Activated CD4-positive, alpha-beta memory T cell treated with anti-CD3 and anti-CD28 coated beads for 36 hours (primary cell): ENCODE data around the gene NDRG4. TPM values are rescaled to one million over a fixed set of nuclear protein-coding genes. Genes with fewer than 3 reads are reported as not detected.

Source experiments
- CTCF ChIA-PET: fragments of 350-600 bp; sonication (Branson Sonifier 250); formaldehyde crosslinking; loops from one replicate; lab custom pipeline; 2021; ENCODE audit warnings: antibody characterized with exemption, inconsistent platforms; lab: Charles Lee
- POLR2A ChIA-PET: fragments of 350-600 bp; sonication (Branson Sonifier 250); formaldehyde crosslinking; loops from one replicate; lab custom pipeline; 2021; ENCODE audit warnings: antibody characterized with exemption; lab: Charles Lee
- DNase-seq: peaks from one replicate; pipeline ENCODE4 v3.0.0-alpha.2; 2020
- H3K27ac Mint-ChIP-seq: one replicate; pipeline ENCODE4 v1.8.0; 2021; ENCODE audit warnings: mixed read lengths
- H3K27me3 Mint-ChIP-seq: one replicate; pipeline ENCODE4 v1.8.0; 2021; ENCODE audit warnings: mixed read lengths
- H3K36me3 Mint-ChIP-seq: one replicate; pipeline ENCODE4 v1.8.0; 2021; ENCODE audit warnings: mixed read lengths
- H3K4me1 Mint-ChIP-seq: one replicate; pipeline ENCODE4 v1.8.0; 2021; ENCODE audit warnings: low read depth, mixed read lengths
- H3K4me3 Mint-ChIP-seq: one replicate; pipeline ENCODE4 v1.8.0; 2021; ENCODE audit warnings: mild to moderate bottlenecking, mixed read lengths
- H3K9me3 Mint-ChIP-seq: one replicate; pipeline ENCODE4 v1.8.0; 2021; ENCODE audit warnings: mixed read lengths
- intact Hi-C: fragments of 100-400 bp; cut with micrococcal nuclease; formaldehyde crosslinking; loops from one replicate; pipeline ENCODE4 v1.15.1; 2023
- total RNA-seq, 2 experiments: library from RNA; stranded (reverse); gene quantifications; one replicate each; pipeline ENCODE4 v1.2.3, GENCODE V29; 2021

Gene NDRG4
- total RNA-seq, 2 experiments from 2014 or later = 1.3 to 1.6 TPM

DNA sequence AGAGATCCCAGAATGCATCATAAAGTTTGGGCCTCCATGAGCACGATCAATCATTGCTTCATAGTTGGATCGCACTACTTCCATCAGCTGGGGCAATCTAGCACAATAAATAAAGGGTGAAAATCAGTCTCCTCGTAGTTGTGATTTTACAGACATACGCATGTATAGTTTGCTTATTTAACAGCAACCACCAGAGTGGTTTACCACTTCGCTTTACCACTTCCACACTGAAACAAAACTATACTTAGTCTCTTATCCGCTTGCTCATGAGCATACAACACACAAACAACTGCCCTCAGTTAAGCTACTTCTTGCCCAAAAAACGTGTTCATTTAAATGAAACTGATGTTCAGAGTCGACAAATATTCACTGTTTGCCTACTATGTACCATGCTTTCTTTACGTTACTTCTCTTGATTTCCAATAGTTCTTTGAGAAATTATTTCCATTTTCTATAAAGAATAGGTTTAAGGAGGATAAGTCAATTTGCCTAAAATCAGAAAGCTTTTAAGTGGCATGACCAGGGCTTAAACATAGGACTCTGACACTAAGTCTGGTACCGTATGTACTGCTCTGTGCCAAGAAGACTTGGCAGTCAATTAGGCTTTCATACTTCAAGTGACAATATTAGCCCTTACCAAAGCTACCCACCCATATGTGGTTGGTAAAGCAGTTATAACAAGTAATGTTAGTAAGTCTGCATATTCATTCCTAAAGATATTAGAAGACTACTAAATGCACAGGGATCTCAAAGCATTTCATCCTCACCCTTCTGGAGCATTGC is 37.4 kb downstream of the NDRG4 start:
- Mint-ChIP-seq H3K27me3 (no peaks in the 10 kb centered on the region), H3K9me3 (no peaks in the 10 kb centered on the region), H3K27ac (no peak overlapping the region), H3K4me1 (no peaks in the 10 kb centered on the region), H3K4me3 (no peak overlapping the region), H3K36me3 (peaks cover 70% of the 10 kb centered on the region)
- intact Hi-C loops = no loop called here
- POLR2A ChIA-PET = no interaction called here
- no peak for DNase-seq
- CTCF ChIA-PET = interaction anchor here (0.9 kb wide), 1 partner anchor 22 kb away, joined by 3 read pairs; no protein-coding TSS in a partner anchor

DNA sequence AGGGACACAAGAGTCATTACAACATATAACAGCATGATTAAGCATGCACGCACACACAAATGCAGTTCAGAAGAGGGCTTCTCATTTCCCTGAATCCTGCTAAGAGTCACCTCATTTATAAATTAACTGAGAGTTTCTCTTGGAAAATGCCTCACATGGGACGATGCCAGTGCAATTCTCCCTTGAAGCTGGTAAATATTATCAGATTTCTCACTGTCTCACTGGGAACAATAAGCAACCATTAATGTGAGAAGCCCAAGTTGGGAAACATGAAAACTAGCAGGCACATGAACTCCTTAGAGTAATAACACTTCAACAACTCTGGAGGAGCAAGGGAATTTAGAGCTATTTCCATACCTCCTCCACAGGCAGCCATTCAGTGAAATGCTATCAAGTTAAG is 41.8 kb downstream of the NDRG4 start:
- Mint-ChIP-seq H3K4me1 (no peaks in the 10 kb centered on the region), H3K27me3 (no peaks in the 10 kb centered on the region), H3K27ac (no peak overlapping the region), H3K4me3 (no peak overlapping the region), H3K9me3 (no peaks in the 10 kb centered on the region), H3K36me3 (peaks cover 68% of the 10 kb centered on the region)
- CTCF ChIA-PET = interaction anchor here (0.8 kb wide), 1 partner anchor 55 kb away, joined by 3 read pairs; no protein-coding TSS in a partner anchor
- POLR2A ChIA-PET = no interaction called here
- intact Hi-C loops = loop anchor here (5.0 kb wide), 1 partner anchor 36 kb away; no protein-coding TSS in a partner anchor
- no peak for DNase-seq

GRCh38 chr16:58542291-58542690 is 42.3 kb downstream of the NDRG4 start:
- Mint-ChIP-seq H3K36me3 (peaks cover 67% of the 10 kb centered on the region), H3K27ac (no peak overlapping the region), H3K4me3 (no peak overlapping the region), H3K9me3 (no peaks in the 10 kb centered on the region), H3K27me3 (no peaks in the 10 kb centered on the region), H3K4me1 (no peaks in the 10 kb centered on the region)
- no peak for DNase-seq
- intact Hi-C loops = loop anchor here (5.0 kb wide), 1 partner anchor 35 kb away; no protein-coding TSS in a partner anchor
- ChIA-PET CTCF (interaction anchor here (0.8 kb wide), 1 partner anchor 55 kb away, joined by 3 read pairs; no protein-coding TSS in a partner anchor), POLR2A (no interaction called here)

DNA sequence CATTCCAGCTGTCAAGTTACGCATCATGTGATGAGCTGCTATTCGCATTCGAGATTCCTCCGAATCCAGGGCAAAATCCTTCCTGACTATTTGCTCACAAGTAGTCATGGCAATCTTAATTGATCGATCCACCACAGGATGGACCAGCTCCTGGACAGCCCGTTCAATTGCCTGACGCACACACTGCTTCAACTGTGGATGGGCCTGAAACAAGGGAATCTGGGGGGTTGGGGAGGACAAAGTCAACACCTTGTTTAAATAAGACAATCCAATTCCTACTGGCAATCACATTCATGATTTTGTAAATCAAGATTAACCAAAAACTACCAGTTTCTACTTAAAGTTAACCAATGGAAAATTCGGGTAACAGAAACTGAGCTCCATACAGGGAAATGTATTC is 43.7 kb downstream of the NDRG4 start:
- ChIA-PET CTCF (no interaction called here), POLR2A (no interaction called here)
- Mint-ChIP-seq H3K4me1 (no peaks in the 10 kb centered on the region), H3K4me3 (no peak overlapping the region), H3K27me3 (no peaks in the 10 kb centered on the region), H3K9me3 (no peaks in the 10 kb centered on the region), H3K36me3 (peaks cover 61% of the 10 kb centered on the region), H3K27ac (no peak overlapping the region)
- DNase-seq = no peak
- intact Hi-C loops = loop anchor here (5.0 kb wide), 1 partner anchor 34 kb away; no protein-coding TSS in a partner anchor

GRCh38 chr16:58548378-58548777 is 48.4 kb downstream of the NDRG4 start:
- DNase-seq = no peak
- Mint-ChIP-seq H3K36me3 (peaks cover 53% of the 10 kb centered on the region), H3K4me1 (no peaks in the 10 kb centered on the region), H3K9me3 (no peaks in the 10 kb centered on the region), H3K27ac (no peak overlapping the region), H3K4me3 (no peak overlapping the region), H3K27me3 (no peaks in the 10 kb centered on the region)
- intact Hi-C loops = no loop called here
- POLR2A ChIA-PET = no interaction called here
- CTCF ChIA-PET = no interaction called here

DNA sequence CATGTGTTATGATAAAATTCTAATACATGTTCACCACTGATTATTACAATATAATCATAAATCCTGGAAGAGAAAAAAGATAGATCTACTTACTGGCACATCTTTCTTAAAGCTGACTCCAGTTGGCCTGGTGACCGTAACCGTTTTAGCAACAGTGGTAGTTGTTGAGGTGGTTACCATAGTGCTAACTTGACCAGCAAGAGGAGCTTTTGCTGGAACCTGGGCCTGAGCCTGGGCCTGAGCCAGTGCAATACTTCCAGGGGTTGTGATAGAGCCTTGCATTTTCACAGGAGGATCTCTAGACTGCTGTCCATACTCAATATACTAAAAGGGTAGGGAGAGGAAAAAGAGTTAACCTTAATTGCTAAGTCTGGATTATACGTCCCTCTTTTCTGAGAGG is 51.6 kb downstream of the NDRG4 start:
- H3K4me1 Mint-ChIP-seq = no peaks in the 10 kb centered on the region
- H3K27me3 Mint-ChIP-seq = no peaks in the 10 kb centered on the region
- no peak for DNase-seq
- peaks cover 58% of the 10 kb centered on the region for H3K36me3 Mint-ChIP-seq
- H3K4me3 Mint-ChIP-seq = no peak overlapping the region
- H3K9me3 Mint-ChIP-seq = no peaks in the 10 kb centered on the region
- ChIA-PET POLR2A (no interaction called here), CTCF (no interaction called here)
- H3K27ac Mint-ChIP-seq = peak overlapping the region; percentile 13
- intact Hi-C loops = no loop called here

GRCh38 chr16:58556678-58557077 is 56.7 kb downstream of the NDRG4 start:
- no peak overlapping the region for H3K27ac Mint-ChIP-seq
- no peaks in the 10 kb centered on the region for H3K27me3 Mint-ChIP-seq
- H3K4me3 Mint-ChIP-seq = no peak overlapping the region
- no peaks in the 10 kb centered on the region for H3K9me3 Mint-ChIP-seq
- intact Hi-C loops = no loop called here
- no peaks in the 10 kb centered on the region for H3K4me1 Mint-ChIP-seq
- CTCF ChIA-PET = no interaction called here
- POLR2A ChIA-PET = no interaction called here
- peaks cover 46% of the 10 kb centered on the region for H3K36me3 Mint-ChIP-seq
- no peak for DNase-seq

Other genes starting within 250 kb of the NDRG4 start
- gene PRSS54, start 205.1 kb upstream of the NDRG4 start, total RNA-seq = not detected
- gene GINS3, start 107.7 kb upstream of the NDRG4 start, total RNA-seq = 10 to 100 TPM; 13.8 to 14.0 TPM
- gene SETD6, start 15.4 kb downstream of the NDRG4 start, total RNA-seq = 10 to 100 TPM; 12.9 to 14.5 TPM
- 100 to 1,000 TPM; 230 to 242 TPM for gene CNOT1, start 129.7 kb downstream of the NDRG4 start, total RNA-seq
- 1 to 10 TPM; 5.0 to 5.4 TPM for gene SLC38A7, start 184.6 kb downstream of the NDRG4 start, total RNA-seq
- gene GOT2, start 234.2 kb downstream of the NDRG4 start, total RNA-seq = 100 to 1,000 TPM; 125 to 127 TPM